Glomerular visceral epithelial cell (primary cell): ENCODE measurements around the gene TMBIM1.

Experiments used
- DNase-seq: peaks from one replicate; pipeline ENCODE4 v3.0.0-alpha.2; 2016; ENCODE audit errors: extremely low spot score

Gene TMBIM1

DNA sequence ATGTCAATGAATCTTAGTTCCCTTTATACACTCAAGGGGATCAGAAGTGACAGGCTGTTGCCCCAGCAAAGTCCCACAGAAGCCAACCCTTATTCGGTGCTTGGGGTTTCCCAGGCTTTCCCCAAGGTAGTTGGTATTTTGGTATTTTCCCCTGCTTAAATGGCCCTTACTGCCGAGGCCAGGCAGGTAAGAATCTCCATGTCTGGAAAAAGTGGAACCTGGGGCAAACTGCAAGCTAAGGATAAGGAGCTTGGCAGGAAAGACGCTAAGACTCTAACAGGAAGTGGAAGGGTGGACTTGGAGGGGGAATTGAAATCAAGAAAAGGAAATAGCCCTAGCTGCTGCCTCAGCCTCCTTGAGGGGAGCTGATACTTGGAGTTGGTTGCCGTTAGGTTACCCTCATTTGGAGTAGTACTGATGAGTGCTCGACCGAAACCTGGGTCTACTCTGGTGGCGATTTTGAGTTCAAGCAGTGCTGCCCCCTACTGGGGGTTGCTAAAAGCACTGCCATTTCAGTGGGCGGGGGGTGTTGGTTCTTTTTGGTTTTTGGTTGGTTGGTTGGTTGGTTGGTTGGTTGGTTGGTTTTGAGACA lies 34.8 kb downstream of the TMBIM1 start:
- peak; percentile 34 for DNase-seq

DNA sequence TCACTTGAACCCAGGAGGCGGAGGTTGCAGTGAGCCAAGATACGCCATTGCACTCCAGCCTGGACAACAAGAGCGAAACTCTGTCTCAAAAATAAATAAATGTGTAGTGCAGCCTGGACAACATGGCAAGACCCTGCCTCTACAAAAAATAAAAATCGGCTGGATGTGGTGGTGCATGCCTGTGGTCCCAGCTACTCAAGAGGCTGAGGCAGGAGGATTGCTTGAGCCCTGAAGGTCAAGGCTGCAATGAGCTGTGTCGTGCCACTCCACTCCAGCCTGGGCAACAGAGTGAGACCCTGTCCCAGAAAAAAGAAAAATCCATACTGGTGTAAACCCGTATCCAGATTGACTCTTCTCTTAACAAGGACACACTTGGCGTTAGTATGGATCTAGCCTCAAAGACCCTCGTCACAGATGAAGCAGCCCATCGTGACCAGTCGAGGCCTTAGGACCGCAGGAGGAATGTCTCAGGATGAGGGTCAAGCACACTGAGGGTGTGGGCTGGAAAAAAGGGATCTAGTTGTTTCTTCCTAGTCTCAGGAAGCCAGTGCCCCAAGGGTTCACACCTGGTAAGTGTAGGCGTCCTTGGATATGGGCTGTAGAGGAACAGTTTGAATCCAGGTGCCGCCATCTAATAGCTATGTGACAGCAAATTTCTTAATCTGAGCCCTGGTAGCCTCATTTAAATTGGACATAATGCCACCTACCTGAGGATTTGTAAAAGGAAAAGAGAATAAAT lies 35.5 kb downstream of the TMBIM1 start:
- no peak for DNase-seq

DNA sequence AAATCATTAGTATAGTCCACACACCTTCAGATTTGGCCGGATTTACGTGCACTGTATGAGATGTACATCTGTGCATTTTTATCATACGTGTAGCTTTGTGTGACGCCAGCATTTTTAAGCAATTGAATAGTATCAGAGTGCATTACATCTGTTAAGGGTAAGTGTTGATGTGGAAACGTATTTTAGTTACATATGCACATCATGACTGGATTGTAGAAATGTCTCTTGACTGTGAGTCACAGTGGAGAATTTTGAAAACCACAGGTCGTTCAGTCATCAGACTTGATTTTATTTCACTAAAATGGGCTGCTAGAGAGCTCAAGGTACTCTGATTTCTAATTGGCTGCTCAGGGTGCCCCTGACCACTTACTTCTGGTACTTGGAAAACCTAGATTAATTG lies 36.9 kb downstream of the TMBIM1 start:
- DNase-seq: peak; percentile 34

DNA sequence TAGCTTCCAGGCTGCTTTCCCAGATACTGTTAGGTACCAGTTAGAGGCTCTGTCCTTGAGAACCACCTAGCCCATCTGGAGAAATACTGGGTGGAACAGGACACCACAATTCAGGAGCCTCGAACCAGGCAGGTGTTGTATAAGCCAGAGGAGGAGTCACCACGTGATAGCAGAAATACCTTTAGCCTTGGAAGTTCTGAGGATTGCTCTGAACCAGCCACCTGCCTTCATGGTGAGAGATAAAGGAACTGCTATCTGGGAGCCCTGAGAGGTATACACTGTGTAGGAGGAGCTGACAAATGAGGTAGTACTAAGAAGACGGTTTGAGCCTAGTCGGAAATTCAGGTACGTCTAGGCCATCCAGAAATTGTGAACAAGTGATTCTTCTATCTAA lies 39.1 kb downstream of the TMBIM1 start:
- no peak for DNase-seq

DNA sequence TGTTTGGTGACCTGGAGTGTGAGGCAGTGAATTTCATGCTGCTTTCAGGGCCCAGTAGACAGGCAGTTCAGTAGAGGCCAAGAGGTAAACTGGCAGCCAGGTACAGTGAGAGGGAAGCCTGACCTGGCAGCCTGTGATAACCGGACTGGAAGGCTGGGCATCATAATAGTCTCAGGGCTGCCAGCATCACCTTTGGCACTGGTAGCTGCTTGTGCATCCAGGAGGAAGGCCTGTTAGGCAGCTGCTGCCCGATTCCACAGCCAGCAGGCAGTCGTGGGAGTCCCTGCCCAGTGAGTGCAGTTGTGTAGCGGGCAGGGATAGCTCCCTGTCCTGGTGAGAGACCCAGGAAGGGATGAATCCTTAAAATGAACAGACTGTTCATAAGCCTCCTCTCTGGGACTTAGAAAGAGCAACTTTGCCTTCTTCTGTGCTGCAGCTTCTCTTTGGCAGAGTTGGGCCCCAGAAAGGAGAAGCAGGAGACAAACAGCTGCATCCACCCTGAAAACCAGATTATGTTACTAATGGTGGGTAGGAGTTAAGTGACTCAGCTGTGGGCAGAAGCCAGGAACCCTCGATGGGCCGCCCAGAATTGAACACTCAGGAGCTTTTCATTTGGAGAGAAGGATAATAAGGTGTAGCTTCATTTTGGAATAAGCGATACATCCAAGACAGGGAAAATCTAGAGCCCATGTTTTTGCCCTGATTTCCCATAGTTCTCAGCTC lies 39.6 kb downstream of the TMBIM1 start:
- DNase-seq: no peak

DNA sequence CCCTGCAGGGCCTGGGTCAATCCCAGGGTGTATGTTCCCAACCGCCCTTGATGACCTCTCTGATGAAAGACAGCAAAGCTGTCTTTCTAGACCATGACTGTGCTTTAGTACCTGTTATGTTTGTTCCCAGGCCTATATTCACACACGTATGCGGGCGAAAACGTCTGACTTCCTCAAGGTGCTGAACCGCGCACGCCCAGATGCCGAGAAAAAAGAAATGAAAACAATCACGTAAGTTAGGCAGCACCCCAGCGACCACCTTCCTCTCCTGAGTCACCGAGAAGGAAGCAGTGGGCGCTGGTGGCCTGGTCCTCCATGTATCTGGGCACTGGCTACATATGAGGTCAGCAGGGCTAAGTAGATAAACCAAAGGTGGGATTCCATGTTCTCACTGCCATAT lies 42.6 kb downstream of the TMBIM1 start:
- DNase-seq: no peak

DNA sequence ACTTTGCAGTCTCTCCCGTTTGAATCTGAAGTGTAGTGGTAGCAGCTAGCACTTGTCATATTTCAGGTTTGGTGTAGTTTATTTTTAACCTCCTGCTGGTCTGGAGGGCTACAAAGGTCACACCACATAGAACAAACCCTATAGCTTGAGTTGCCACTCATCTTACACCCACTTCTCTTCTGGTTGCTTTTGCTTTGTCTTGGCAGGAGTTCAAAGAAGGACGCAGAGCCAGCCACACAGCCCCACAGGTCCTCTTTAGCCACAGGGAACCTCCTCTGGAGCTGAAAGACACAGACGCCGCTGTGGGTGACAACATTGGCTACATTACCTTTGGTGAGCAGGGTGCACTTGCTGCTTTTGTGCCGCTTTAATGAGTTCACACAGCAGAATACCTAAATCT lies 47.1 kb downstream of the TMBIM1 start:
- no peak for DNase-seq

DNA sequence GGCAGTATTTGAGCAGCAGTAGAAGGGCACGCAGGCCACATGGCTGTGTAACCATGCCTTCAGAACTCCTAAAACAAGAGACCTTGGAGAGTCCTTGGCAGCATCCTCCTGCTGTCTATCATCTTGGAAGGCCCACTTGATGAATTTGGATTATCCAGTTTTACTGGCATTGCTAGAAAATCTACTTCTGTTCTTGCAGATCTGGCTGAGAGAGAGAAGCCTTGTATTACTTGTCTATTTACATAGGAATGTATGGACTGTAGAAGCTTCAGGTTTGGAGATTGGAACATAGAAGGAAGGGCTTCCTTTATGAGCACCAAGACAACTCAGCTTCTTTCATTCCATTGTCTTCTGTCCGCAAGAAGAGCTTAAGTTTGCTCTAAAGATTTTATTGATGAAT lies 47.6 kb downstream of the TMBIM1 start:
- DNase-seq: no peak

DNA sequence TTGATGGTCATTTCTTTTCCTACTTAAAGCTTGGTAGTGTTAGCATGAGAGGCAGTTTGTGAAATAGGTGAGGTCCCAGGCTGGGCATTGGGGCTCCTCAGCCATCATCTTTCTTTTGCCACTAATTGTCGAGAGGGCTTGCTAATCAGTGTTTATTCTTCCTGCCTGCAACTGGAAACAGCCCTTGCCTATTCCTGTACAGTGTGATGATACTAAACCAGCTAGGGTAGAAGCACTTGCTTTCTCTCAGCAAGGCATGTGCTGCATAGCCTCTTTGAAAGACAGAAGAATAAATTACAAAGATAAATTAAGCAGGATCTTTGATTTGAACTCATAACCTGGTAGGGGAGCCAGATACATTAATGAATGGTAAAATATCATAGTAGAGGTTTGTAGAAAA lies 48.1 kb downstream of the TMBIM1 start:
- no peak for DNase-seq

DNA sequence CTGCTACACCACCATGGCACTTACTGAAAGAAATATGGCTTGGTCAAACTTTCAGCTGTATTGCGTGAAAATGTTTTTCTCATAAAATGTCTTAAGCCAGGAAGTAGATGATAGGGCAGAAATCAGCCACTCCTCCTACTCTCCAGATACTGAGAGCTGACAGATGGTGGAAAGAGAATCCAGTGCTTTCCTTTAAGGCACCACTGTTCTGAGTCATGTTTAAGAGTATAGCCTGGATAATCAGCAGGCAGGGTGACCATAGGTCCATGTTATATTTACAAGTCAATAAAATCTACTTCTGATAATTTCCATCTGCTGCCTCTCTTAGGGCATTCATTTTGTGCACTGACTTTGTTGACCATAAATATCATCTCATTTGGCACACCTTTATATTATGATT lies 53.4 kb downstream of the TMBIM1 start:
- DNase-seq: no peak

DNA sequence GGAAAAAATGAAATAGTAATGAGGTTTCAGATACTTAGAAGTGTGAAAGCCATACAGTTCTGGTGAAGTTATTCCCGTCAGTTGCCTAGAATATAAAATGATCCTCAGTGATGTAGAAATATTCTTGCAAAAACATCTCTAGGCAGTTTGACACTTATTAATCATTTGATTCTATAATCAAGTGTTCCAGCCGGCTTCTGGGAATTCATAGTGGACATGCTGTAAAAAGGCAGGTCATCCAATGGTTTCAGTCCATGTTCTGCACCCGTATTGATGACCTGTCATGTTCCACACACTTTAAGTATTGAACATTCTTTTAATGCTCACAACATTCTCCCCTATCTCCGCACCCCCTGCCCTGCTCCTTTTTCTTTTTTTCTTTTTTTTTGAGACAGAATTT lies 55.5 kb downstream of the TMBIM1 start:
- DNase-seq: no peak

DNA sequence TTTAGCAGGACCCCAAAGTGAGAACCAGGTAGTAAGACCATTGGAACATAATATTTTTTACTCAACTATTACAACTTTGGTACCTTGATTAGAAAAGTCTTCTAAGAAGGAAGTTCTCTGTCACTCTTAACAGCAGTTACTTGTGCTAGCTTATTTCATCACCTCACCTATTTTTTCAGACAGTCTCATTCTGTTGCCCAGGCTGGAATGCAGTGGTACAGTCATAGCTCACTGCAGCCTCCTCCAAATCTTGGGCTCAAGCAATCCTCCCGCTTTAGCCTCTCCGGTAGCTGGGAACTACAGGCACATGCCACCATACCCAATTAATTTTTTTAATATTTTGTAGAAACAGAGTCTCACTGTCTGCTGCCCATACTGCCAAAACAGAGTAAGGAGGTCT lies 57.3 kb downstream of the TMBIM1 start:
- DNase-seq: no peak

DNA sequence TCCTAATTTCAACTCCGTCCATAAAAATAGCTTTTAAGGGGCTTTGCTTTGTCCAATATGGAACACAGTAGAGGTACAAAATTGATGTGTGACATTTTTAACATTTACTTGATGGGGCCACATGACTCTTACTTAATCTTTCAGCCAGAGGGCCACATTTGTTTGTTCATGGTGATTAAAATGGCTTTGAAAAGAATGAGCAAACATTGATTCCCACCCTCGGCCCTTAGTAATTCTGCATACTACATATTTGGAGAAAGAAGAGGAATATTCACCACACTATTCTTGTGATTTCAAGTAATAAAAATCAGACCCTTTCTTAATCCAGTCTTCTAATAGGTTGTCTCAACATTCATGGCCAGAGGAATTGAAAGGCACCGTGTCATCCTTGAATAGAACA lies 57.8 kb downstream of the TMBIM1 start:
- DNase-seq: no peak

DNA sequence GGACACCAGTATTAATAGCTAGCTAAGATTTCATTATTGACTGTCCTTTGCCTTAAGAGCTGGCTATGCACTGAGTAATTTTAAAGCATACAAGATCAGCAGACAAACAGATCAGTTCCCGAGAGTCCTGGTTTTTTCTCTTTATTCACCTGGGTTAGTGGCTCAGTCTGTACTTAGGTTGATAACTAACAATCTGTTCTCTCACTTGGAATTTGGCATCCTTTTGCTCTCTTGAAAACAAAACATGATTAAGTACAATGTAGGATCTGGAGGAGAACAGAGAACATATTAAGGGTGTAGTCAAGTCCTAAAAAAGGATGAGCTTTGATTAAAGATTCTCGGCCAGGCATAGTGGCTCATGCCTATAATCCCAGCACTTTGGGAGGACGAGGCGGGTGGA lies 58.8 kb downstream of the TMBIM1 start:
- DNase-seq: no peak

DNA sequence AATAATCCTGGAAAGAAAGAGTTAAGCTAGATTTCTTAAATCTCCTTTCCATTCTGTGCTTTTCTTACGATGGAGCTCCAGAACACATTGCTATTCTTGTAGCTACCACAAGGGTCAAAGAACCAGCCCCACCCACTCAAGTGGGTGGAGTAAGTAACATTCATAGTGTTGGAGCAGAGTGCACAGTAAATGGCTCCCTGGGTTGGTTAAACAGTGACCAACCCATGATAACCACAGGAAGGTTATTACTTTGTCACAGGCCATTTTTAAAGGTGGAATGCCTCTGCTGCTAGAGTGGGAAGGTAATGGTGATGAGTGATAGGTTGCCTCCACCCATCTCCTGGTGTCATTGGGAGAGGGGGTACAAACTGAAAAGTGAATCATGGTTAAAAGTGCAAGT lies 61.4 kb downstream of the TMBIM1 start:
- DNase-seq: peak; percentile 90

DNA sequence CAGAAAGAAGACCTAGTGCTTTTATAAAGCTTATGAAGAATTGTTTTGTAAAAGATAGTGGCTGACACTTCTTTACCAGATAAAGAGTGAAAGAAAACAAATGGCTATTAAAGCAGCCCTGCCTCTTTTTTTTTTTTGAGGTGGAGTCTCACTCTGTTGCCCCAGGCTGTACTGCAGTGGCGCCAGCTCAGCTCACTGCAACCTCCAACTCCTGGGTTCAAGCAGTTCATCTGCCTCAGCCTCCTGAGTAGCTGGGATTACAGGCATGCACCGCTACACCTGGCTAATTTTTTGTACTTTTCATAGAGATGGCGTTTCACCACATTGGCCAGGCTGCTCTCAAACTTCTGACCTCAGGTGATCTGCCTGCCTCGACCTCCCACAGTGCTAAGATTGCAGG lies 62.5 kb downstream of the TMBIM1 start:
- peak; percentile 25 for DNase-seq

DNA sequence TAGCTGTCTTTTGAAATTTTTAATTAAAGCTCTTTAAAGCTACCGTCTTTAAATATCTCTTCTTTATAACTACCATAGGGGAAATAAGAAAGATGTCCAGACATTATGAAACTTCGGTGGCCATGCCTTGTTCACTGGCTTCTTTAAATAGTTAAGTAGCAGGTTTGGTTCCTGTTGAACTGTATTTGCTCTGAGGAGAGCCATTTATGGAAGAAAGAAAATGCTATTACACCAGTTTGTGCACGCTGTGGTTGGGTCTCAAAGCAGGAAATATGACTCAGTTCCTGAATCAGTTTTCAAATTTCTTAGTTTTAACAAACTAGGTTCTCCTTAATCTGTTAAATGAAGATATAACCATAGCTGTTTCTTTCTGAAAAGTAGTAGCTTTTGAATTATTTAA lies 63.1 kb downstream of the TMBIM1 start:
- DNase-seq: peak; percentile 67

DNA sequence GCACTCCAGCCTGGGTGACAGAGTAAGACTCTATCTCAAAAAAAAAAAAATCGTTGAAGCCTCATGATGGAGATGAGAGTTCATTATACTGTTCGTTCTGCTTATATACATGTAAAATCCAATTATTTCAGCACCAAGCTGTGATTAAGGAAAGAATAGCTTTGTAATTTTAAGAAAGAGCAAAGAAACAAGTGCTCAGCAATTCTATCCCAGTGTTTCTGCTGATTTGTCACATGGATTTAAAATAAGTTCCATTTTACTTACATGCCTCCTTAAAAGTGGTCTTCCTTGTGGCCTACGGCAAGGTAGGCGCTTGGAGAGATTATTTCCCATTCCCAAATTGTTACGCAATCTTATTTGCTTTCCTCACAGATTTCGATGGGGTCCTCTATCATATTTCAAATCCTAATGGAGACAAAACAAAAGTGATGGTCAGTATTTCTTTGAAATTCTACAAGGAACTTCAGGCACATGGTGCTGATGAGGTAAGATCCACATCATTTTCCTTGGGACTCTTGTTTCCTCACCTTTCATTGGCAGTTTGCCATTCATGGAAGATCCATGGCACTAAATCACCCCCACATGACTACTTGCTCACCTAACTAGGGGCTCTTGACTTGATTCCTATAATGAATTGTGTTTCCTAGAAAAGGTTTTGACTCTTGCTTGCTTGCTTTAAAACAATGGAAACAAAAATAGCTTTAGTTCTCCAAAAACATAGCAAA lies 63.8 kb downstream of the TMBIM1 start:
- peak; percentile 39 for DNase-seq

DNA sequence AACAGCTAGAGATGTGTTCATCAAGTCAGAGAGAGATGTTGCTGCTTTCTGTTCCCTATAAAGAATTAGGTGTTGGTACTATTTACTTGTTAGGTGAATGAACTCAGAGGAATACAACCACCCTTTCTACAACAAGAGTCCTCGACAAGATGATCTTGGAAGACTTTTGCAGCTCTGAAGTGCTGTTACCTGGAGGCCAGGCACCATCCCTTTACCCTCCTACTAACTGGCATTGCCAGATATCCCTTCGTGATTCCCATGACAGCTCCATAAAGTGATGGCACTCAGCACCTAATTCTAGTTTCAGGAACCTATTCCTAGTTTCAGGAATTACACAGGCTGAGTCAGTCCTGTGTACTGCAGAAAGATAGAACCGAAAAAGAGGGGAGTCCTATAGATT lies 65.4 kb downstream of the TMBIM1 start:
- no peak for DNase-seq
